NCI-H82 (cell line): ENCODE data around the gene PATE3.

Source experiments
- DNase-seq: peaks from one replicate; lab custom pipeline; 2025; lab: John Stamatoyannopoulos, UW

PATE3 gene, protein sequence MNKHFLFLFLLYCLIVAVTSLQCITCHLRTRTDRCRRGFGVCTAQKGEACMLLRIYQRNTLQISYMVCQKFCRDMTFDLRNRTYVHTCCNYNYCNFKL

DNA sequence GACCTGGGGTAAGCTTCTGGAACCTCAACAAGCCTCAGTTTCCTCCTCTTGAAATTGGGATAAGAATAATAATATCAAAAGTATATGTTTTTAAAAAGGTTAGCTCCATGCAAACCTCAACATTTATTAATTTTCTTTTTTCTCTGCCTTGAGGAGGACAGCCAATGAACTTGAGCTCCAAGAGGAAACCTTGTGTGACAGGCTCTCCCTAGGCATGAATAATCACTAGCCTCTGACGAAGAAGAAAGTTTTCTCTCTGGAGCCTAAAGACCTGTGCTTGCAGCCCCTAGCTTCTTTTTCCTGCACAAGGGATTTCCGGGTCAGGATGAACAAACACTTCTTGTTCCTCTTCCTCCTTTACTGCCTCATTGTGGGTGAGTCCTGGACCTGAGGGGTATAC is at the start of gene PATE3:
Gene PATE3, plus strand, starts transcription at position 301 of the 400 bp plus-strand sequence. Its CDS starts 25 bp downstream, at position 326.
- DNase-seq: no peak

DNA sequence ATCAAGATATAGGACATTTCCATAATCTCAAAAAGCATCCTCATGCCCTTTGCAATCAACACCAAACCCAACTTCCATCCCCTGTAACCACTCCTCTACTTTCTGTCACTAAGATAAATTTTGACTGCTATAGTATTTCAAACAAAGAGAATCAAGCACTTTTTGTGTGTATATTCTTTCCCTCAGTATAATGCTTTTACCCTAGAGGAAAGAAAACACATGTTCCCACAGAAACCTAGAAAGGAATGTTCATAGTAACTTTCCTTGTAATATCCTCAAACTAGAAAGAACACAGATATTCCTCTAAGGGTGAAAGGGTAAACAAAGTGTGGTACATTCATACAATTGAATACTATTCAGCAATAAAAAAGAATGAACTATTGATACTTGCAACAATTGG is 47.3 kb upstream of the PATE3 start:
- no peak for DNase-seq

DNA sequence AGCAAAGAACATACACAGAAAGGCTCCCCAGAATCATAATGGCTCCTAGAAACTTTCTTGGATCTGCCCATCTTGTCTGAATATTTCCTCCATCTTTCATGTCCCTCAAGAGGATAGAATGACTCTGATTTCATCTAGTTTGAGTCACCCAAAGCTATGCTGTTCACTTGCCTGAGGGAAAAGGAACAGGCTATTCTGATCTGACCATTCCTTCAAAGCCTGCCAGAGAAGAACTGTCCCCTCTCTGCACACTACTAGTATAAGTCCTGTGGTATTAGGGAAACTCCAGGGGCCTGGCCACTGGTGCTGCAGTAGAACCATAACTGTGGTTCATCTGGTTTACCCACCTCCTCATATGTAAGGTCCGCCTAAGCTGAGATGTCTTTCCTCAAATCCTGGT is 44.2 kb upstream of the PATE3 start:
- no peak for DNase-seq

DNA sequence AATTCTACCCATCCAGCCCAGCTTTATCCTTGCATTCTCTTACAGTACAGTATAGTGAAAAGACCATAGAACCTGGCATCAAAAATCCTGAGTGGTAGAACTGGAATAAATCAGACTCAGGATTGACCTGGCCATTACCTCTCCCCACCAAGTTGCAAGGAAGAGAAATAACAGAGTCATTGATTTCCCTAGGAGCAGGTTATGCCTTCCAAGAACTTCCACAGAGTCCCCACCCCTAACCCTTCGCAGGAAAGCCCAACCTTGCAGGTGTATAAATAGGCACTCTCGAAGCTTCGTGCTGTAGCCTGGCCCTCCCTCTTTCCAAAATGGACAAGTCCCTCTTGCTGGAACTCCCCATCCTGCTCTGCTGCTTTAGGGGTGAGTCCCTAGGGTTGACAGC is 41.9 kb upstream of the PATE3 start, which contains the start of gene PATE1:
Gene PATE1, plus strand, starts transcription at position 301 of the 400 bp plus-strand sequence. Its CDS starts 26 bp downstream, at position 327.
- DNase-seq: no peak

DNA sequence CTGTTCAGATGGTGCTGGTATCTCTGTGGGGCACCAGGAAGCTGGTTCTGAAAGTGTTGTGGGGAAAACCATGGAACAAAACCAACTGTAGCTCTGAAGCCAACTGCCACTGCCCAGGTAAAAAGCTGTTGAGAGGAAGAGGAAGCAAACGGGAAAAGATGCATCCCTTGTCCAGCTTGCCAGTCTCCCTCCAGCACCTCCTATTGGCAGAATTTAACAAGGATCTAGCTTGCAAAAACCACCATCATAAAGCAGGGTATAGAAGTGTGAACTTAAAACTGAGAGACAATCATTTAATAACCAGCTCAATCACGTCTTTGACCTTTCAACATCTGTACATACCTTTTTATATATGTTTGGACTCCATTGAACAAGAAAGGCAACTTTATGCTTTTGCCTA is 37.3 kb upstream of the PATE3 start:
- no peak for DNase-seq

DNA sequence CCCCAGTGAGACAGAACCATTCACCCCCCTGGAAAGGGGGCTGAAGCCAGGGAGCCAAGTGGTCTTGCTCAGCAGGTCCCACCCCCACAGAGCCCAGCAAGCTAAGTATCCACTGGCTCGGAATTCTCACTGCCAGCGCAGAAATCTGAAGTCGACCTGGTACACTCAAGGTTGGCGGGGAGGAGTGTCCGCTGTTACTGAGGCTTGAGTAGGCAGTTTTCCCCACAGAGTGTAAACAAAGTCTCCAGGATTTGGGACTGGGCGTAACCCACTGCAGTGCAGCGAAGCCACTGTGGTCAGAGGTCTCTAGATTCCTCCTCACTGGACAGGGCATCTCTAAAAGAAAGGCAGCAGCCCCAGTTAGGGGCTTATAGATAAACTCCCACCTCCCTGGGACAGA is 31.9 kb upstream of the PATE3 start:
- DNase-seq: no peak

DNA sequence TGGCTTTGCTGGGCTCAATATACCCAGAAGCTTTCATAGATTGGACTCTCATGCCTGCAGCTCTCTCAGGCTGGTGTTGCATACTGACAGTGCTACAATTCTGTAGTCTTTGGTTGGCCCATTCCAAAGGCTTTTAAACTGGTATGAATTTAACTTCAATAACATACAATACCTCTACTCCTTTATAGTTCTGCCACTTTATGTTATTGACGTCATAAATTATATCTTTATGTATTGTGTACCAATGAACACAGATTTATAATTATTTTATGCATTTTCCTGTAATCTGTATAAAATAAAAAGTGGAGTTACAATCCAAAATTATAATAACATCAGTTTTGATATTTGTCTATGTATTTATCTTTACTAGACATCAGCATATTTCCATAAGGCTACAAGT is 25.5 kb upstream of the PATE3 start:
- DNase-seq: no peak

DNA sequence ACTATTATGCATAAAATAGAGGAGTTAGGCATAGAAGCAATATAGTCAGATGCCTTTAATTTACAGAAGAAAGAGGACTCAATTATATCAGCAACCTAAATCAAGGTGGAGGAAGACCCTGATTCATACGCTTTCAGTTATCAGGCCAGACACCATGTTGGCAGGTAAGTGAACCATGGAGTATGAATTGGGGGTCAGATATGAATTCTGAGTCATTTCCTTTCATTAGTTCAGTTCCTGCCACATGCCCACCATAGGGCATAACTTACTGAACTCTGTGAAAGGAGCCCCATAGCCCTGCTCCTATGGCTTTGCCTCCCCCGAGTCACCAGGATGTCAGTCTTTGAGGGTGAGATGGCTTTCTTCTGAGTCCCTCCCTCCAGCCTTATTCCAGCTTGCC is 24.4 kb upstream of the PATE3 start:
- DNase-seq: no peak

DNA sequence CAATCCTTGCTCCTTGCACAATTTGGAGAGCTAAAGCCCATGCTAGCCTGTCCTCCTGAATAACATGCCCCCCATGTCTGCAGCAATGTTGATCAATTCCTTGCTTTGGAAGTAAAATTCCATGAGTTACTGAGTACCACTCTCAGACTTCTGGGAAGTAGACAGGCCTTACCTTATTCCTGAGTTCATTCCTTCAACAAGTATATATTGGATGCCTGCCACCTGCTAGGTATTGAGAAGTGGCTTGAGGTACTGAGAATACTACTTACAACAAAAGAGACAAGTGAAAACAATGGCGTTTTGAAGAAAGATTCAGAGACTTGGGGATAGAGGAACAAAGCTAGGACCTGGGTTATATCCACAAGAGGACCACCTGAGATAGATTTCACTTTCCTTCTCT is 21.7 kb upstream of the PATE3 start:
- DNase-seq: no peak

DNA sequence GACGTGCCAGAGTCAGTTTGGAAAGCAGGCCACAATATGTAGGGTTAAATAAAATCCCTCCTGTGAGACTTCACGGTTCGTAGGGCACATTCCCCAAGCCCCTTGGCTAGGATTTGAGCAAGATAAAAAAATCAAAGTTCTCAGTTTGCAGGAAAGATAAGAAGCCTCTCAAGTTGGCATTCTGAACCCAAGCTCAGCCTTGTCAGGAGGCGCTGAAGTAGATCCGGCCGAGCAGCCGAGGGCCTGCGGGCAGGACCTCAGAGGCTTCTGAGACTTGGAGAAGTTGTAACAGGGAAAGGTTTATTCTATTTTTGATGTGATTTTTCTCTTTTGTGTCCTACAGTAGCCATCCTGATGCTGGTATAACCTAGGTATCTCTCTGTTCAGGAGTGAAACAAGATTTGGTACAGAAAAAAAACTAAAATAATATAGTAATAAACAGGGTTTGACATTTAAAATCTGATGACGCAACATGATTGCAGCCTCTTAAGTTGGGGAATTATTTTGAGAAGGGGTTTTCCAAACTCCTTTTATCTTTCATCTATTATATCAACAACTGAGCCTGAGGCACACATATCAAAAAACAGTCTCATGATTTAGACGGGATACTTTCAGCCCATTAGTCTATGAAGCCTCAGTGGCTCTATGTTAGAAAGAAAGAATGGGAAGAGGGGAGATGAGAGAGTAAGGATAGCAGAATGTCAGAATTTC is 19.4 kb upstream of the PATE3 start:
- DNase-seq: no peak

DNA sequence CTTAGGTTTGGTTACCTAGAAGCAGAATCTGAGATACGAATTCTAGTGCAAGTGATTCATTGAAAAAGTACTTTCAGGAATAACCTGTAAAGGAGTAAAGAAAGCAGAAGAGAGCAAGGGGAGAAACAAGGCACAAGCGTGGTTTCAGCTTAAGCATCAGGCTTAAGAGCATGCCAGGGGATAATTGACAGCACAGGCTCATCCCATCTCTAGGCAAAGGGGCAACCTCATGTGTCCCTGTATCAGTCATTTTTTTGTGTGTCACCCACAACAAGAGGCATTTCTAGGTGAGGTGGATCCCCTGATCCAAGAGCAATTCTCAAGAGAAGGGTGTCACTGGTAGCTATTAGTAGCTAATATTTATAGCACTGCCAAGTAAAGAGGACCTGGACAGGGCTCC is 17.3 kb upstream of the PATE3 start:
- DNase-seq: no peak

DNA sequence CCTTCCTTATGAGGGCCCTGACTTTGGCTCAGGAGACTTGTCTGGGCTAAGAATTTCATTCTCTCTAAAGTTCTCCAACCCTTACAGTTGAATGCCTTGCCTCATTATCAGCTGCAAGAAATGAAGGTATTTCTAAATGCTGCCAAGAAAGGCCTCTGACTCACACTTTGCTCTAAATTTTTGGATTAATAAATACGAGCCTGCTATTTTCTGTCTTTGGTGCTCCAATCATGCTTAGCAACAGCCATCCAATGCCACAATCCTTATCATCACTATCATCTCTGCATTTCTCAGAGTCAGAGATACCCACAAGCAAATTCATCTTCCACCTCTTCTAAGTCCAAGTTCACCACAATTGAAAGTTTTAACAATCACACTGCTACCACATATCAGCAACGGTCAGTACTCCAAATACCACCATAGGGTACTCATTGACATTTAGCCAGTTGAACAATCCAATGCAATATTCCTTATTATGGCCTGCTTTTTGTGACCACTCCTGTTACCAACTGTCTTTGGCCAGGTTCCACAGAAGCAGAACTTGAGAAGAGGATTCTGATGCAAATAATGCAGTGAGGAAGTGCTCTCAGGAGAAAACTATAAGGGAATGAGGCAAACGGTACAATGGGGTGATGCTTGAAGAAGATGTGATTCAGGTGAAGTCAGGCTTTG is 15.0 kb upstream of the PATE3 start:
- DNase-seq: no peak

DNA sequence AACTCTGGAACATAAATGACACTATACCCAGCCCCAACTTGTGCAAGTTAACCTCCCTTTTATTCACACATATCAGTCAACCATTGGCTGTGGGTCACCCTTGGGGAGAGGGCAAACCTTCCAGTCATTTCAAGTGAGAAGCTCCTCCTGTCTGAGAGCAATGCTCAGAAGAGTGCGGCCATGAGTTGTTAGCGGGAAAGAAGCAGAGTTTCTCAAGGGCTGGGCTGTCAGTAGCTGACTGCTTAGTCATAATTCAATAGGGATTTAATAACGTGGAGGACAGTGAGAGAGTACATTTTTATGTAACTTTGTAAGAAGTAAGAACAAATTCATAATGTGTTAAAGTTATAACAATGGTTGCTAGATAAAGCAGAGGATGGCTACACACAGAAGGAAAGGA is 14.4 kb upstream of the PATE3 start:
- no peak for DNase-seq

DNA sequence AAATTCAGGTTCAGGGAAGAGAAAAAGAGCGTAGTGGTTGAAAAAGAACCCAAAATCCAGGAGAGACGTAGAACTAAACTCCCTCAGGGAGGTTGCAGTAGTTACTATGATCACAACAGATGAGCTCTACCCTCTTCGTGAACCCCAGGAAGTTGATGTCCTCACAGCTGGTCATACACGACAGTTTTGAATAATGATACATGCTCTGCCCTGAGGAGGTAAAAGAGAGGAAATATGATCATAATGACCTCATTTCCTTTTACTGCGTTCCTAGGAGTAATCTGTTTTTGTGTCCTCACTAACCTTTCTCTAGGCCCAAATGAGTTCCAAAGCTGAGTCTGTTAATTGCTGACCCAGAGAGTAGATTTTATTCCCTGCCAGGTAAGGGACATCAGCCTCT is 10.6 kb upstream of the PATE3 start:
- no peak for DNase-seq

DNA sequence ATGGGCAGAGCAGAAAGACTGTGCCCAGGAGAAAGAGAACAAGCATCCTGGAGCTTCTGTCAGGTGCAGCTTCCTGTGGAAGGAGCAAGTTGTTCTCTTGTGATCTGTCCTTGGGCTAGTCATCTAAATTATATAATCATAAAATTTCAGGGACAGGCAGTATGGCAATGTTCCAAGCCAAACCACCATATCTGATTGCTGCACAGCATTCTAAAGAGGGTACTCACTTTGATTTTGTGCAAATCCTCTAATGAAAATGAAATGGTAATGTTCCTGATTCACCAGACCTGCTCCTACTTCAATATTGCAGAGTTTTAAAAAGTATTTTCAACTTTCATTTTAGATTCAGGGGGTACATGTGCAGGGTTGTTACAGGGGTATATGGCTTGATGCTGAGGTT is 9.2 kb upstream of the PATE3 start, which contains the start of gene PATE2:
Gene PATE2, minus strand, starts transcription at position 101 of the 400 bp plus-strand sequence. Its CDS starts 55 bp downstream, at position 46.
- DNase-seq: no peak

DNA sequence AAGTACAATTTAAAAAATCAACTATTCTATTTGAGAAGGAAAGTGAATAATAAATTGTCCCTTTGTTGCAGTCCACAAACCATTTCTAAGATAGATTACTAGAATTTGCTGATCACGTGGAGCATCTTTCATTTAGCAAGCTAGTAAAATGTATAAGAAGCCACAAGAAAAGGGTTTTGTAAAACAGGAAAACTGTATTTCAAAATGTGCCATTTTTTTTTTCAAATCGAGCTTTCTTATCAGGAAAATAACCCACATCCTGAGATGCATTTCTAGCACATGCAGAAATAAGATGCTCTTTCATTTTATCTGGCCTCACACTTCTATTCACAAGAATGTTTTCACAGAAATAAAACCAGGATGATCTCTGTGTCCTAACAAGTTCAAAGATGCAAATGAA is 3.2 kb upstream of the PATE3 start:
- no peak for DNase-seq

DNA sequence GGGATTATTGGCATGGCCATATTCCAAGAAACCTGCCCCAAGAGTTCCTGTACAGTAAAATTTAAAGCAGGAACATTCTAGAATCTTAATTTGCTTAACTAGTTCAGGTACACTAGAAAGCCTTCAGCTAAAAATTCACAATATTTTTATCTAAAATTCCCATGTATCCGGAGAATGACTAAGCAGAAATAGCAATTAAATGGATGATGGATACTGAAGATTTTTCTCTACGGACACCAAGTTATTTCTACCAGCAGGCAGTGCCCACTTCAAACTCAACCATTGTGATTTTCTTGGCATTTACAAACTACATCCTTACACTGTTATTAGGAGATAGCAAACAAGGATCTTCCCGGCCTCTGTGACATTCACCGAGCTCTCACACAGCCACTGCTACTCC is 2.9 kb downstream of the PATE3 start:
- no peak for DNase-seq

DNA sequence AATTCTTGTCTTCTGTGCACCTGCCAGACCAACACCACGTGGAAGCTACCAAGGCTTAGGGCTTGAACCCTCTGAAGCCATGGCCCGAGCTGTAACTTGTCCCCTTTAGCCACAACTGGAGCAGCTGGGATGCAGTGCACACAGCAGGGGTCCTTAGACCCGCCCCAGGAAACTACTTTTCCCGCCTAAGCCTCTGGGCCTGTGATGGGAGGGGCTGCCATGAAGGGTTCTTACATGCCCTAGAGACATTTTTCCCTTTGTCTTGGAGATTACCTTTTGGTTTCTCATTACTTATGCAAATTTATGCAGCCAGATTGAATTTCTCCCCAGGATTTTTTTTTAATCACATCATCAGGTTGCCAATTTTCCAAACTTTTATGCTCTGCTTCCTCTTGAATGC is 9.7 kb downstream of the PATE3 start:
- DNase-seq: no peak

DNA sequence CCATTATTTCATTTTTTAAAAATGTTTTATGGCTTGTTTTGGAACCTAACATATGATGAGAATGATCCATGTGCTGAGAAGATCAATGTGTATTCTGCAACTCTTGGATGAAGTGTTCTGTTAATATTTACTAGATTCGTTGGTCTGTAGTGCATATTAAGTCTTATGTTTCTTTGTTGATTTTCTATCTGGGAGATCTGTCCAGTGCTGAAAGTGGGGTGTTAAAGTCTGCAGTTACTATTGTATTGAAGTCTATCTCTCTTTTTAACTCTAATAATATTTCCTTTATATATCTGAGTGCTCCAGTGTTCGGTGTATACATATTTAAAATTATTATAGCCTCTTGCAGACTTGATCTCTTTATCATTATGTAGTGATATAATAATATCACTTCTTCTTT is 11.9 kb downstream of the PATE3 start:
- DNase-seq: no peak

DNA sequence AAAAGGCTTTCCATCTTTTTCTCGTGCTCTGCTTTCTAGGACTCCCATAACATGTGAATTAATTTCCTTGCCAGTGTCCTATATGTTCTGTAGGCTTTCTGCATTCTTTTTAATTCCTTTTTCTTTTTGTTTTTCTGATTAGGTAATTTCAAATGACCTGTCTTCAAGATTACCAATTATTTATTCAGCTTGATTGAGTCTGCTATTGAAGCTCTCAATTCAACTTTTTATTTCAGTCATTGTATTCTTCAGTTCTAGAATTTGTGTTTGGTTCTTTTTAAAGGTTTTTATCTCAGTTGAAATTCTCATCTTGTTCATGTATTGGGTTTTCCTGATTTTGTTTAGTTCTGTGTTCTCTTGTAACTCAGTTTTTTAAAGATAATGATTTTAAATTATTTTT is 14.5 kb downstream of the PATE3 start:
- no peak for DNase-seq

DNA sequence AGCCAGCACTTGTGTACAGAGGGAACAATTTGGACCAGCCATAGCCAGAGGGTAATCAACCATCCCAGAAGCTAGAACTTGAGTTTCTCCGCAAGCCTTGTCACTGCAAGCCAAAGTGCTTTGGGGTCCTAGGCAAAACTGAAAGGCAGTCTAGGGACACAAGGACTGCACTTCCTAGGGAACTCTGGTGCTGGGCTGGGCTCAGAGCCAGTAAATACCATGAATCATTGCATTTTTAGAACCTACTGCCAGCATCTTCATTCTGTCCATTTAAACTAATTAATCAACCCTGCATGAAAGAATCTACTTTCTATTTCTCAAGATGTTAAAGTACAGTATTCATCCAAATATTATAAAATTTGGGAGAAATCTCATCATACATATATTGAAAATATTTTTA is 20.0 kb downstream of the PATE3 start:
- DNase-seq: no peak

DNA sequence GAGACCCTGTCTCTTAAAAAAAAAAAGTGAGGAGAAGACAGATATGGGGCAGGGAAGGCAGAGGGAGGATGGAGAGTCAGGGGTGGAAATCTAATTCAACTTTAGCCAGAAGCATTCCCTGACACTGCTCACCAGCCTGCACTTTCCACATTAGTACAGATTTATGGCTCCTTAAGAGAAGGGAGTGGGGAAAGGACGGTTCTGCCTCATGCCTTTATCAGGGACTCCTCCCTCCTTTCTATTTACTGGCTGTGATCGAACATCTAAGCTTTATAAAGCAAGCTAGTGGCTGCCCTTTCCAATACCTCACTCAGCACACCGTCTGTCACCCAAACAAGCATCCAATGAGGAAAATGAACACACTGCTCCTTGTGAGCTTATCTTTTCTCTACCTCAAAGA is 45.1 kb downstream of the PATE3 start, which contains the start of gene PATE4:
Gene PATE4, plus strand, starts transcription at position 301 of the 400 bp plus-strand sequence. Its CDS starts 44 bp downstream, at position 345.
- no peak for DNase-seq

DNA sequence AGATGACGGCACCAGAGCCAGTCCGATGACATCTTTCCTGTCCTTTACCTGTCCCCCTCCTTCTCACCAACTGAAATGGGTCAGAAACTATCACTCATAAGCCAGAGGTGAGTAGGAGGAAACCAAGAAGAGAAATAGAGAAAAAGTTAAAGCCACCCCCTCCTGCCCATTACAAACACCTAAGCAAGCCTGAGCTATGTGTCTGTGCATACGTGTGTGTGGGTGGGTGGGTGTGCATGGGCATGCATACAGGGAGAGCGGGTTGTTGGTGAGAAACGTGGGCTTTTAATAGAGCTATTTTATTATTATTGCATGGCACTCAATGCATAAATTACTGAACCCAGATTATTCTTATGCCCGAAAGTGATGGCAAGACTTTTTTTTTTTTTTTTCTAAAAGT is 47.8 kb downstream of the PATE3 start:
- DNase-seq: no peak
